GM19455 (cell line): ENCODE data around the gene BRD1.
"Not testable (repeated sequence)": the region's sequence is repeated elsewhere in the genome, so short reads cannot be mapped to it uniquely, and the experiment has no call there.

ENCODE experiments used
- ATAC-seq: cut with Tn5 transposase; IDR thresholded peaks from one replicate; pipeline ENCODE4 v1.9.1; 2021; ENCODE audit not compliant: unreplicated experiment

Gene BRD1

DNA sequence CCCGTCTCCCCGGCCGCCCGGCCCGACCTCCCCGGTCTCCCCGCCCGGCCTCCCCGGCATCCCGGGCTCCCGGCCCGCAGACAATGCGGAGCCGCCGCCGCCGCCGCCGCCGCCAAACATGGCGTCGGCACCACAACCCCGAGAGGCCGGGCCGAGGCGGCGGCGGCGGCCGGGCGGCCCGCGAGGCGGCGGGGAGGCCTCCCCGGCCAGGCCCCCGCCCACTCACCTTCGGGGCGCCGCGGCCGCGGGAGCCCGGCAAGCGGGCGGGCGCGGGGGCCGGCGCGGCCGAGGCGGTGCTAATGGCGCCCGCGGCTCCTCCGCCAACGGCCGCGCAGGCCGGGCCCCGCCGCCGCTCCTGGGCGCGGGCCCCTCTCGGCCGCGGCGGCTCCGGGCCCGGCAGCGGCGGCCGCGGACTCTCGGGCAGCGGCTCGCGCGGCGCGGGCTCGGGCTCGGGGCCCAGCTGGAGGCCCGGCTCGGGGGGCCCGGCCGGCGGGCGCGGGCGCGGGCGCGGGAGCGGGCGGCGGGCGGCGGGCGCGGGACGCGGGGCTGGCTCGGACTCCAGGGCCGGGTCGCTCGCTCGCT, 311 bp downstream of the BRD1 start:
- ATAC-seq = no peak

DNA sequence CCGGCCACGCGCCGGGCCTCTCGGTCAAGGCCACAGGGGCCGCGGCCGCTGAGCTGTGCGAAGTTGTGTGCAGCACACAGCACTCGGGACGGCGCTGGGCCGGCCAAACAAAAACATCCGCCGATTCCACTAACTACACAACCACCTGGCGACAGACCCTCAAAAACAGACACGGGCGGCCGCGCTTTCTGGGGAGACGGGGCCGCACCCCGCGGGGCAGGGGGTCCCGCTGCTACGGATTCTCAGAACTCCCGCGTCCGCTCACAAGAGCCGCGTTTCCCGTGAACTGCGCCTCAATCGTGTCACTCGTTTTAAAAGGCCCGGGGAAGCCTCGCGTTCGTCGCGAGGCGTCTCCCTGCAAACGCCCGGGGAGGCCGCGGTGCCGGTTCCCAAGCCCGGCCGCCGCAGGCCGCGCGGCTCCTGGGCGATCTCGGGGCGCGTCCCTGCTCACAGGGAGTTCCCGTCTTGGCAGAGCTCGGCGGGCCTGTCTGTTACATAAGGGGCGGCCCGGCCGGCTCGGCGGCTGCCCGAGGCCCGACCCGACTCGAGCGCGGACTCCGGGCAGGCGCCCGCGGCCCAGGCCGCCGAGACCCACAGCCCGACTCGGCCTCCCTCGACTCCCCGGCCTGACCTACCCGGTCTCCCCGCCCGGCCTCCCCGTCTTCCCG, 936 bp downstream of the BRD1 start:
- ATAC-seq = no peak

DNA sequence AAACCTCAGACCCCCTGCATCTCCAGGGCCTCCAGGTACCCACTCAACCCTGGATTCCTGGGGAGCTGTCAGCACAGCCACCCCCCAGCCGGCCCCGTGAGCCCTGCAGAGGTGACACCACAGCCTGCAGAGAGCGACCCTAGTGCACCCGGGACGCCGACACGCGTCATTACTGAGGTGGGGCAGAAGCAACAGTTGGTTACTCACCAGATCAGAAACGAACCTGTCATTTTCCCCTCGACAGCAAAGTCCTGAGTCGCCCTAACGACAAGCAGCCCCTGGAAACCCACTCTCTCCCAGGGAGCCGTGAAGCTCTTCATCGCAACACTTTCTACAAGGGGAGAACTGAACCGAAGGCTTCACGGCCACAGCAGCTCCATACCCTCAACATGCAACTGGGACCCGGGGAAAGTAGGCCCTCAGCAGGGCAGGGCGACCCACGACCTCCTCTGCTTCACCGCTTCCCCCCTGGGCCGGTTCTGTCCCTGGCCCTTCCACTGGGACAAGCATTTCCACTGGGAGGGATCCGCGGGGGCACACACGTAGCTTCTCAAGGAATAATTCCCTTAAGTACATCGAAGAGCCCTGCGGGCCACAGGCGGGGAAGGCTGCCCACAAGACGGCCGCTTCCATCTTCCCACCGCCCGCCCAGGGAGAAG, 1.6 kb downstream of the BRD1 start:
- ATAC-seq = no peak

DNA sequence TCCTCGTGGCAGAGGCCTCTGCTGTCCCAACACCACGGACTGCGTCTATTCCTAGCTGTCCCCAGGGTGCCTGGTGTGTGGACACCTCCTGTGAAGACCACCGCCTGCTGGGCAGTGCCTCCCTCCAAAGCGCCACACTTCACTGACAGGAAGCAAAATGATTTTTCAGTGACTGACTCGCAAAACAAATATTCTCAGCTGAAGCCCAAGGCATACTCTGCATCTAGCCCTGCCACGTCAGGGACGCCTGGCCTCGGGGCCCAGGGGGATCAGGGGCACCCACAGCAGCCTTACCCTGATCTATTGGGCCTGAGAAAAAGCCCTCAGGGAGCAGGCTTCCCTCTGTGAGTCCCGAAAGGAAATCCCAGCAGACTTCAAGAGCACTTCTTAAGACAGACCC, 2.2 kb downstream of the BRD1 start:
- no peak for ATAC-seq

DNA sequence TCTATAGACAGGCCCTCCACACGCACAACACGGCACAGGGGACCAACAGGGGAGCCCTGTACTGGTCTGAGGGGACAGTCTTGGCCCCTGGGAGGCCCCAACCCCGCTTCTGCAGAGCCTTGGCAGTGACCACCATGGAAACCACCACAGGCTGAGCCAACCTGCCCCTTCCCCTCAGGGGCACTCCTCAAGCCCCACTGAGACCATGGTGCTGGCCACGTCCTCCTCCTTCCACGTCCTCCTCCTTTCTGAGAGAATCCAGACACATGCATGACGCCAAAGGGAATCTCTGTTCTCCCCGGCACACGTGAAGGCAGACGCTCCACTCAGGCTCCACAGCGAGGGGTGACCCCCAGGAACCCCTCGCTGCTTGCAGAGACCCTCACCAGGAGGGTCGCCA, 2.7 kb downstream of the BRD1 start:
- no peak for ATAC-seq

DNA sequence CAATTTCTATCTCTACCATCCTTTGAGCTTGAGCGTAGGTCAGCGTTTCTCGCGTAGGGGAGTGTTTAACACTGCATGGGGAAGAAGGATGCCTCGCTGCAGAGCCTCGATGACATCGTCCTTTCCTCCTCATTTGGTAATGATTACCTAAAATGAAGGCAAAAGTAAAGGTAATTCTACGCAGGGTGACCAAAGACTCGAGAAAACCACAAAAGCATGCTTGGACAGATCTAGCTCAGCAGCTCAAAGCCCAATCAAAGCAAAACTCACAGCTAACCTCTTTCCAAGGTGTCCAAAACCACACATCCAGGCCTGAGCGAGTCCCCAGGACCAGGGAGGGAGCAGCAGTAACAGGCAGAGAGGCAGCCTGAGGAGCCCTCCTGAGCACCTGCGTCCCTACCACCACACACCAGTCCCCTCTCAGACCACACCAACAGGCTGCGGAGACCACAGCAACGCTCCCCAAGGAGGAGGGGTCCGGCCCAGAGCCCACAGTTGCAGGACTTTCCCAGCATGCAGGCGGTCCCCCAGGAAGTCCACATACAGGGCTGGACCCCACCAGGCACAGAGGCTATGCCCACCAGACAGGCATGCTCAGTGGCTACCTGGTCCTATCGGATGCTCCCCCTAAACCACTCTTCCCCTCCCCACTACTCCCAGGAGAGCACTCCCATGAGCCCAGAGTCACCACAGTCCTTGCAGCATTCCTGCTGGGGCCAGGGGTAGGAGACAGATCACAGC, 3.3 kb downstream of the BRD1 start:
- ATAC-seq = no peak

DNA sequence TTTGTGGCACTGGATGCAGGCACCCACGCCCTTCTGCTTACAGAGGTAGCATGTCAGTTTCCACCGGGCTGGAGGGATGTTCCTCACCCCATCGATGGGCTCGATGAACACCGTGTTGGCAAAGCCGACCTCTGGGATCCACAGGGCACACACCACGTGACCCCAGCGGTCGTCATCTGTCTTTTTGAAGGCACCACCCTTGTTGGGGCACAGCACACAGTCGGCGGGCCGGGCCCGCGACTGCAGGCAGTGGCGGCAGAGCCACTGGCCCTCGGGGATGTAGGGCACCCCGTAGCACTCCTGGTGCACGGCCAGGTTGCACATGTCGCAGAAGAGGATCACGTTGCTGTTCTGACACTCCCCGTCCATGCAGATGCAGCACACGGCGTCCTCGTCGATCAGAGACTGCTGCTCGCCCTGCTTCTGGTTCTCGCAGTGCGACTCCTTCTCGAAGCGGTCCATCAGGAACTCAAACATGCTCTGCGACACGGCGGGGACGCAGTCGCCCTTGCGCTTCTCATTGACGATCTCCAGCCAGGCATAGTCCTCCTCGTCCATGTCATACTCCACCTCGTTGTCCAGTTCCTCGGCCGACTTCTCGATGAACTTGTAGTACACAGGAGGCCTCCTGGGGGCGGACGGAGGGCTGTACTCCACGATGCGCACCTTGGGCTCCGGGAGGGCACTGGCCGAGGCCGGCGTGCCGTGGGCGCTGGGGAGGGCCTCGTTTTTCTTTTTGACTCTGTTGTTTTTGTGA, 4.2 kb downstream of the BRD1 start:
- ATAC-seq = no peak

DNA sequence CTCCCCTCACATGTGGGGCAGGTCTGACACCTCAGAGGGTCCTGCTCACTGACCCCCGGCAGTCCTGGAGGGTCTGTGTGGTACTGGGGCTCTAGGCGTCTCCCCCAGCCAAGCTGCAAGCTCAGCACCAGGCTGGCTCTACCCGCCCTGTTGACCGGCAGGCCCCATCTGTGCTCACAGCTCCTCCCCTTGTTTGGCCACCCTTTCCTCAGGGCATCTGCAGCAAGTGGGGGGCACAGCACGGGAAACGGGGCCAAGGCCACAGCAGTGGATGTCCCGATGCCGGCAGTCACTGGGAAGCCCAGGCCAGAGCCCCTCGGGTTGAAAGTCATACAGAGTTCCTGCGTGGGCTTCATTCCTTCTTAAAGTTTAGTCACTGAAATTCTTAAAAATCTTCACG, 5.9 kb downstream of the BRD1 start:
- not testable (repeated sequence) for ATAC-seq

DNA sequence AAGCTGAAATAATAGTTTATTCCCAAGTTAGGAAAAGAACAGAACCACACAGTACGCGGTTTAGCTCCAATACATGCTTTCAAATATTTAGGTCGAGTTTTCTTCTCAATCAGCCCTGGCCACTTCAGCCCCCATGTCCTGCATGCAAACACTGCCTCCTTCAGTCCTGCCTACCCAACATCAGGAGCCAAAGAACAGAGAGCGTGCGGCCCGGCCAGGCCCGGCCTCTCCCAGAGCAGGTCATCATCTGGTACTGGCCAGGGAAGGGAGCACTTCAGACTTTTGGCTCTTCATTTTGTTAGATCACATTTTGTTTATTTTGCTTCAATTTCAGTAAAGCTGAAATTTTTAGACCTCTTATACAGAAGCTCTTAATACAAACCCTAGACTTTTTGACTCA, 6.7 kb downstream of the BRD1 start:
- ATAC-seq = no peak

DNA sequence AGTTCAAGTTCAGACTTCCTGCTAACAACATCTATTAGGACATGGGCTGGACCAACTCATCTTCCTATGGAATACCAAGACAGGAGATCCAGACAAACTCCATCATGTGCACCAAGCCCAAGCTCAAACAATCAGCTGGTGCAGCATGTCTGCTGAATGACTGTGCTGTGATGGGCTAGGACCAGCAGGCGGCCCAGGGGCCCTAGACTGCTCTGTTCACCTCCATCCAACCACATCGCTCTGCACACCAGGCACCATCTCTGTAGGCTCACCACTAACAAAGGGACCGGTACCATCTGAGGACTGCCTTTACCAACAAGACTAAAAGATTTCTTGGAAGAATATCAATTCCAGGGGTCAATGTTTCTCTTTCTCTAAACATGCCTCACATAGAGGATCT, 10.3 kb downstream of the BRD1 start:
- no peak for ATAC-seq

DNA sequence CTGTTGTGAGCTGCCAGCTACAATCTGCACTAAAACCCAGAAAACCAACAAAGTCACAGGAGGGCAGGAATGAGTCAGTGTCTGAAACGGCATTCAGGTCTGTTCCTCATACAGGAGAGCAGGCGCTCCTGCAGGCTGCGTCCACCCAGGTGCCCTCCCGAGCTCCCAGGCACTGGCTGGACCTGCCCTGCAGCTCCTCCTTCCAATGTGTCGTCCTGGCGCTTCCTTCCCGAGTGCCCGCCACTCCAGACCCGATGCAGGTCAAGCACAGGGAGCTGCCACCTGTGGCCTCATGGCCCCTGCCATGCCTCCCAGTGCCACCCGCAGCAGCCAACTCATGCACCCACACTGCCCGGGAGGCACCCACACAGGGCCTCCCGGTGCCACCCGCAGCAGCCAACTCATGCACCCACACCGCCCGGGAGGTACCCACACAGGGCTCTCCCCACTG, 12.0 kb downstream of the BRD1 start:
- no peak for ATAC-seq

DNA sequence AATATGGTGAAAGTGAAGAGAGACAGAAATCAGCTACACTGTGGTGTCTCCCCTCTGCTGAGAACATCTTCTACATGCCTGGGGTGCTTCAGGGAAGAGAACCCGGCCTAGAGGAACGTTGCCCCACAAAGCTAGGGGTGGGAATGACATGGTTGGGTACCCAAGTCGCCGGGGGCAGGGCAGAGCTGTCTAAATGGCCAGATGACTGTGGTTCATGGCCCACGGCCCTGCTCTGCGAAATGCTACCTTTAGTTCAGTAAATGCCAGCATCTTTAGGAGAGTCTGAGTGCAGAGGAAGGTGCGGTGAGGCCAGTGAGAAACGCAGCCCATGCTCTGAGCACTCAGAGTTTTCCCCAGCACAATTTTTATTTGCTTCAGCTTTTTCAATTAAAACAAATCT, 12.8 kb downstream of the BRD1 start:
- ATAC-seq = no peak

DNA sequence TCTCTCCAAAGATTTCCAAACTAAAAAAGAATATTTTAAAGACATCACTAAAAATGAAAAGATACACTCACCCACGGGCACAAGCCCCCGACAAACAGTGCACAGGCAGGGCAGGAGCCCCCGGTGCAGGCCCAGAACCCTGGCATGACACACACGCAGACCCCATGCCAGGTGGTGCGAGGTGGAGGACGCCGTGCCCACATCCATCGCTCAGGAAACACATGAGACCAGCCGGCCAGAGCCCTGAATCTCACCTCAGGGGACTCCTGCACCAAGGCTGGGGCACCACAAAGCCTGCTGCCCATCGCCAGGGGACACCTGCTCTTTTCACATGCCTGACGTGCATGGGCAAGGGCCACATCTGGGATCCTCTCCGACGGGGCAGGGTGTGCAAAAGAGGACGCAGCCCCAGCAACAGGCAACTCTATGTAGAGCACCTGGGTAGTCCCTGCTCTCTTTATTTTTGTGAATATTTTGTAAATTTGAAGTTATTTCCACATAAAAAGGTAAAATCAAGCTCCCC, 13.4 kb downstream of the BRD1 start:
- ATAC-seq = no peak

DNA sequence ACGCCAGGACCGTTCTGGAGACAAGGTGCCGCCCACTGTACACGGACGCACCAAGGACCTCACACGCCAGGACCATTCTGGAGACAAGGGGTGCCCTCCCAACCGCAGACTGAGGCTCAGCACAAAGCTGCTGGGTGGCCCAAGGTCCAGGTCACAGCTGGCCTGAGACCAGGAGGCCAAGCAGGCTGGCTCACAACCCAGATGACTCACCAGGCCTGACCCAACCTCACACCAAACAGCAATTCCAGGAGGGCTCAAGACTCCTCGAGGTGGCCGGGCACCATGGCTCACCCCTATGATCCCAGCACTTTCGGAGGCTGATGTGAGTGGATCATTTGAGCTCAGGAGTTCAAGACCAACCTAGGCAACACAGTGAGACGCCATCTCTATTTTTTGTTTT, 14.8 kb downstream of the BRD1 start:
- no peak for ATAC-seq

DNA sequence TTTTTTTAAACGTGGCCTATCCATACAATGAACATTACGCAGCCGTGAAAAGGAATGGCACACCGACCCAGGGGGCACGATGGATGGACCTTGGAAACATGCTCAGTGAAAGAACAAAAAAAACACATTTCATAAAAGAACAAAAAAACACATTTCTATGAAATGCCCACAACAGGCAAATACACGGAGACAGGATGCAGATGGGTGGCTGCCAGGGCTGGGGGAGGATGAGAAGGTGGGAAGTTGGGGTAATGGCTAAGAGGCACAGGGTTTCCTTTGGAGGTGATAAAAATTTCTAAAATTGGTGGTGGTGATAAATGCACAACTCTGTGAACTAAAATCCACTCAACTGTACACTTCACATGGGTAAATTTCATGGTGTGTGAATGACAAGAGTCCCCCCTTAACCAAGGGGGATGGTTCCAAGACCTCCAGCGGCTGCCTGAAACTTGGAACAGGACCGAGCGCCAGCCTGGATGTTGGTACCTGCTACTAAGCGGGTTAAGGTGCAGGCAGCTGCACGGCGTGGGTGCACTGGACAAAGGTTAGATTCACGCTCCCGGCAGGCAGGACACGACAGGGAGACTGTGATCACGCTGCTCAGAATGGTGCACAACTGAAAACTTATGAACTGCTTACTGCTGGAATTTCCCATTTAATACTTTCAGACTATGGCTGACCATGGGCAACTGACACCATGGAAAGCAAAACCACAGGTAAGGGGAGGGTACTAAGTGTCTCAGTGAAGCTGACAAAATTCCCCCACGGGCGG, 16.5 kb downstream of the BRD1 start:
- ATAC-seq = no peak

DNA sequence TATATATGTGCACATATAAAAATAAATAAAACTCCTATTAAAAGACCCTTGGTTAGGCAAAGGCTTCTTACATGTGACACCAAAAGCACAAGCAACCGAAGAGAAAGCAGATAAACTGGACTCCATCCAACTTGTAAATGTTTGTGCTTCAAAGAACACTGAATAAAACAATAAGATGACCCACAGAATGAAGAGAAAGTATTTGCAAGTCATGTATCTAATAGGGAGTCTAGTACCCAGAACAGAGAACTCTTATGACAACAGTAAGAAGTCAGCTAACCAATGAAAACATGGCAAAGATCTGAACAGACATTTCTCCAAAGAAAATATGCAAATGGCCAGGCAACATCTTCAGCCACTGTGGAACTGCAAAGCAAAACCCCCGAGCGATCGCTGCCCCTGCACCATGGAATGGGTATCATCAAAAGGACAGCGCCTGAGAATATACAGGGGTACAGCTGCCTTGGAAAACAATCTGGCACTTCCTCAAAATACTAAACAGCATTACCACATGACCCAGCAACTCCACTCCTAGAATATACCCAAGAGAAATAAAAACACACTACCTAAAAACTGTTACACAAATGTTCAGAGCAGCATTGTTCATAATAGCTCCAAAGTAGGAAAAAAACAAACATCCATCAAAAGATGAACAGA, 17.2 kb downstream of the BRD1 start:
- no peak for ATAC-seq

DNA sequence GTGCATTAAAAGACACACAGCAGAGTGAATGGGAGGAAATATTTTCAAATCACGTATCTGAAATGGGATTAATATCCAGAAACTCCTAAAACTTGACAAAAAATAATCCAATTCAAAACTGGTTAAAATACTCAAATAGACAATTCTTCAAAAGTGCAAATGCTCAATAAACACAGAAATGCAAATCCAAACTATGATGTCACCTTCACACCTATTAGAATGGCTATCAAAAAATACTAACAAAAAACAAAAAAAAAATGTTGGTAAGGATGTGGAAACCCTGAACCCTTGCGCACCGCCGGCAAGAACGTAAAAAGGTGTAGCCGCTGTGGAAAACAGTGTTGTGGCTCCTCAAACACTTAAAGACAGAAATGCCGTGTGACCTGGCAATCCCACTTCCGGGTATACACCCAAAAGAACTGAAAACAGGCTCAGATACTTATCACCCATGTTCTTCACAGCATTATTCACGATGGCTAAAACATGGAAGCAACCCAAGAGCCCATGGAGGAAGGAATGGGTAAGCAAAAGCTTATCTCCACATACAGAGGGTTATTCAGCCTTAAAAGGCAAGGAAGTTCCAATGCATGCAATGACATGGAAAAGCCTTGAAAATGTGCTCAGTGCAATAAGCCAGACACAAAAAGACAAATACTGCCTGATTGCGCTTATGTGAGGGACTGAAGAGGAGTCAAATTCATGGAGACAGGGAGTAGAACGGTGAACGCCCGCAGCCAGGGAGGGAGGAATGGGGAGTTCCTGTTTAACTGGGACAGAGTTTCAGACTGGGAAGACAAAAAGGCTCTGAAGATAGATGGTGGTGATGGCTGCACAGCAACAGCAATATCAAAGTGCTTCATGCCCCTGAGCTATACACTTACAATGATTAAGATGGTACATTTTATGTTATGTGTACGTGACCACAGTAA, 19.6 kb downstream of the BRD1 start:
- ATAC-seq = no peak

DNA sequence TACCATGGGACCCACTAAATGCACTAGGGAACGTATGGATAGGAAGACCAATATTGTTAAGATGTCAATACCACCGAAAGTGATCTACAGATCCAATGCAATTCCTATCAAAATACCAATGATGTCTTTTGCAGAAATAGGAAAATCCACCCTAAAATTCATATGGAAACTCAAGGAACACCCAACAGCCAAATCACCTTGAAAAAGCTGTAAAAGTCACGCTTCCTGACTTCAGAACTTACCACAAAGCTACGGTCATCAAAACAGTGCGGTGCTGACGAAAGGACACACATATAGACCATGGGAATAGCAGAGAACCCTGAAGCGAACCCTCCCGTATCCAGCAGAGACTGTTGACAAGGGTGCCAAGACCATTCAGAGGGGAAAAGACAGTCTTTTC, 20.5 kb downstream of the BRD1 start:
- ATAC-seq = no peak
